ENCODE measurements around the gene ARG1. TPM values are rescaled to one million over a fixed set of nuclear protein-coding genes. Genes with fewer than 3 reads are reported as not detected.

The ARG1 gene
- total and polyA plus RNA-seq, 8 donors = 0.69 to 2.0 (median 1.0) TPM; not detected in 4

DNA sequence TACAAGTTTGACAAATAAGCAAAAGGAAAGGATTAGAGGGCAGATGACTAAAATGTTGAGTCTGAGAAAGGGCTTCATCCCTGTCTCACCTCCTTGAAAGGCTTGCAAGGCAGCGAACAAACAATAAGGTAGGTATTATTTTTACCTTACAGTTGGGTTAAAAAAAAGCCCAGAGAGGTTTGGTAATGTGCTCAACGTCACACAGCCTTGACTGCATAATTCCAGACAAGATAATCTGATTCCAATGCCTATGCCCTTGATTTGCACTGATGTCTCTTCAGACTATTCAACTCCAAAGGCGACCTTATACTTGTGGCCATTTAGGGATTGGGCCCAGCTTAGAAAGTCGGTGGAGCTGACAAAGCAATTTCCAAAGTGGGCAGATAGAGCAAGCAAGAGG lies 1.7 kb downstream of the ARG1 start:
- no peak overlapping the region for H3K4me3 ChIP-seq
- ATAC-seq (no peak), DNase-seq (no peak), FAIRE-seq (no peak)
- 88 to 89% methylated on average over 4 of the region's 4 CpGs for WGBS, 2 donors
- H3K4me1 ChIP-seq = no peaks in the 10 kb centered on the region
- TF ChIP-seq, protein P1, sequence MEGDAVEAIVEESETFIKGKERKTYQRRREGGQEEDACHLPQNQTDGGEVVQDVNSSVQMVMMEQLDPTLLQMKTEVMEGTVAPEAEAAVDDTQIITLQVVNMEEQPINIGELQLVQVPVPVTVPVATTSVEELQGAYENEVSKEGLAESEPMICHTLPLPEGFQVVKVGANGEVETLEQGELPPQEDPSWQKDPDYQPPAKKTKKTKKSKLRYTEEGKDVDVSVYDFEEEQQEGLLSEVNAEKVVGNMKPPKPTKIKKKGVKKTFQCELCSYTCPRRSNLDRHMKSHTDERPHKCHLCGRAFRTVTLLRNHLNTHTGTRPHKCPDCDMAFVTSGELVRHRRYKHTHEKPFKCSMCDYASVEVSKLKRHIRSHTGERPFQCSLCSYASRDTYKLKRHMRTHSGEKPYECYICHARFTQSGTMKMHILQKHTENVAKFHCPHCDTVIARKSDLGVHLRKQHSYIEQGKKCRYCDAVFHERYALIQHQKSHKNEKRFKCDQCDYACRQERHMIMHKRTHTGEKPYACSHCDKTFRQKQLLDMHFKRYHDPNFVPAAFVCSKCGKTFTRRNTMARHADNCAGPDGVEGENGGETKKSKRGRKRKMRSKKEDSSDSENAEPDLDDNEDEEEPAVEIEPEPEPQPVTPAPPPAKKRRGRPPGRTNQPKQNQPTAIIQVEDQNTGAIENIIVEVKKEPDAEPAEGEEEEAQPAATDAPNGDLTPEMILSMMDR (IDR thresholded peaks at IDR 0.05) = no peak
- no peaks in the 10 kb centered on the region for H3K9me3 ChIP-seq
- intact Hi-C loops (cut with DNase I) = no loop called here
- H3K36me3 ChIP-seq = no peaks in the 10 kb centered on the region
- H3K27me3 ChIP-seq = no peaks in the 10 kb centered on the region
- H3K27ac ChIP-seq = no peak overlapping the region

DNA sequence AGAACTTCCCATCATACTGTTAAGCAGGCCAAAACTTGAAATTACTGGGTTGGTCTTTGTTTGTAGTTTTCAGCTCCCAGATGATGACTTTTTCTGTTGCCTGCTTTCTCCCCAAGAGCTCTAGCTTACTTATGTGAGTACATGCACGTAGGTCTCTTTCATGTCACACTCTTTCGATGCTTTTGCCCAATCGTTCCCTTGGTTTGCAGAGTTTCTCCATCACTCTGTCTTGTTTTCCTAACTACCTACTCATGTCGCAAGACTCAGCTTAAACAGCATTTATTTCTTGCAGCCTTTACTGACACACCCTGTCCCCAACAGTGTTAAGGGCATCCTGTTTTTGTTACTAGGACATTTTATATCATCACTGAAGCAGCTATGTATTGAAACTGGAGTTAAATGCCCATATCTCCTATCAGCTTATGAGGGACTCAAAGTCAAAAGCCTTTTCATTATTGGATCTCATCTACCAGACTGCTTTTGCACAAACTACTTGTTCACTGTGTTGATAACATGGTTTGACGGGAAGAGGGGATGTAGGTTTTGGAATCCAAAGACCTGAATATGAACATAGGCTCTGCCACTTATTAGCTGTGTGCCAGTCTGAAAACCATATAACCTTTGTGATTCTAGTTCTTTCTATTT lies 2.9 kb downstream of the ARG1 start:
- Histone ChIP-seq H3K27me3 (no peaks in the 10 kb centered on the region), H3K9me3 (no peaks in the 10 kb centered on the region), H3K4me3 (no peak overlapping the region), H3K27ac (no peak overlapping the region), H3K4me1 (no peaks in the 10 kb centered on the region), H3K36me3 (peaks cover 0 to under 1% (median 0%) of the 10 kb centered on the region in 3 donors)
- ATAC-seq (no peak), FAIRE-seq (no peak), DNase-seq (no peak)
- TF ChIP-seq, protein P1 (IDR thresholded peaks at IDR 0.05) = no peak
- 89 to 94% methylated on average over 5 of the region's 5 CpGs for WGBS, 2 donors
- intact Hi-C loops (cut with DNase I) = no loop called here

DNA sequence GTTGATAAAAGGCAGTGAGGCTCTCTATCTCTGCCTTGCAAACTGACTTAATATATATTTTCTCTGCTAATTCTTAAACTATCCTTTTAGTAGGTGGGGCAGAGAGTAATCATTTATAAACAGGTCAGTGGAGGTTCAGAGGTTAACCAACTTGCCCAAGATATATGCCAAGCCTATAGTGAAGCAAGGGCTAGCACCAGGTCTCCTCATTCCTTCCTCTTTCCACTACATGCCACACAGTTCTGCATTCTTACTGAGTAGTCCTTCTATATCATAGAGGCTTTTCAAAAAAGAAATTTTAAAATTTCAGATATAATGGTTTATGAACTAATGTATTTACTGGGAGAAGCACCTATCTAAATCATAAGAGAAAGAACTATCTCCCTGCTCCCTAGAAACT lies 8.5 kb downstream of the ARG1 start:
- intact Hi-C loops (cut with DNase I) = no loop called here
- no peaks in the 10 kb centered on the region for H3K27me3 ChIP-seq
- TF ChIP-seq, protein P1 (IDR thresholded peaks at IDR 0.05) = no peak
- no peaks in the 10 kb centered on the region for H3K9me3 ChIP-seq
- DNase-seq (no peak), ATAC-seq (no peak), FAIRE-seq (no peak)
- H3K4me3 ChIP-seq = no peak overlapping the region
- peaks cover 0 to 20% (median 4%) of the 10 kb centered on the region in 3 donors for H3K36me3 ChIP-seq
- no peak overlapping the region for H3K27ac ChIP-seq
- H3K4me1 ChIP-seq = no peaks in the 10 kb centered on the region

DNA sequence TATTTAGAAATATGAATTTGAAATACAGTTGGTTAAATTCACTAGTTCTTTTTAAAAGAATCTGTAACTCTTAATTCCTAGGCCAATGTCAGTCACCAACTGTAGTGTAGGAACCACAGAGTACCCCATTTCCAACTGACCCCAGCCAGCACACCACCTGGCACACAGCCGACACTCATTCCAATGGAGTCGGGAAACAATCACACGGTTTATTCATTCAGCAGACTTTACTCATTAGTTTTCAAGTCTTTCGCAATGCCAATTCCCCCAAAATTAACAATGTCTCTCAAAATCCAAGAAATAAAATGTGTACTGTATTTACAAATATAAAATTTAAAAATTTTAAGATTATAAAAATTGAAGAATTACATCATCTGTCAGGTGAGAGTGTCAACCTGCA lies 13.5 kb downstream of the ARG1 start:
- Histone ChIP-seq H3K4me3 (no peak overlapping the region), H3K9me3 (no peaks in the 10 kb centered on the region), H3K36me3 (peaks cover 0 to 65% (median 23%) of the 10 kb centered on the region in 3 donors), H3K4me1 (no peaks in the 10 kb centered on the region), H3K27ac (no peak overlapping the region), H3K27me3 (no peaks in the 10 kb centered on the region)
- ATAC-seq (no peak), FAIRE-seq (no peak), DNase-seq (no peak)
- intact Hi-C loops (cut with DNase I) = no loop called here
- 92 to 93% methylated on average over 4 of the region's 4 CpGs for WGBS, 2 donors
- TF ChIP-seq, protein P1 (IDR thresholded peaks at IDR 0.05) = no peak

DNA sequence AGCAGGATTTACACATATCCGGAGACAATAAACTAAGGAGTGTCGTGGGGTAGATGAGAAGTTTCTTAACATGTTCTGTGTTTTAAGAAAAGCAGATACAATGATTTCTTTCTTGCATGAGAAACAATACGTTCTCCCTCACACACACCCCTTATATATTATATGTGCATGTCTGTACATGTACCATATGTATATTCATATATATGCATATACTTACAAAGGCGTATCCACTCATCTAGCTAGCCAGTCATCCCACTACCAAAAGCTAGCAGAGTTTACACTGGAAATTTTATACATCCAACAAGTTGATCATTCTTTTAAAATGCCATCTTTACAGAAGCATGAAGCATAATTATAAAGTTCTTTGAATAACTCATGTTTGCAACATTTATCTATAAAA lies 14.9 kb downstream of the ARG1 start:
- H3K27me3 ChIP-seq = no peaks in the 10 kb centered on the region
- FAIRE-seq (no peak), ATAC-seq (no peak), DNase-seq (no peak)
- H3K4me3 ChIP-seq = no peak overlapping the region
- 94 to 99% methylated on average over 4 of the region's 4 CpGs for WGBS, 2 donors
- TF ChIP-seq, protein P1 (IDR thresholded peaks at IDR 0.05) = no peak
- H3K27ac ChIP-seq = no peak overlapping the region
- peaks cover 0 to 72% (median 25%) of the 10 kb centered on the region in 3 donors for H3K36me3 ChIP-seq
- no peaks in the 10 kb centered on the region for H3K4me1 ChIP-seq
- intact Hi-C loops (cut with DNase I) = no loop called here
- H3K9me3 ChIP-seq = no peaks in the 10 kb centered on the region
